Mesodermal cell (in vitro differentiated cells): Measurements from ENCODE around the gene RXRA.

Source experiments
- H3K27ac ChIP-seq: 2 replicates; pipeline ENCODE4 v1.7.0; 2013; ENCODE audit warnings: mild to moderate bottlenecking, low read depth, low read length, moderate library complexity; ENCODE audit not compliant: severe bottlenecking
- H3K36me3 ChIP-seq: 2 replicates; pipeline ENCODE4 v1.7.1; 2013; ENCODE audit warnings: mild to moderate bottlenecking, low read length, moderate library complexity; ENCODE audit not compliant: control insufficient read depth, insufficient read depth
- H3K4me1 ChIP-seq: one replicate; pipeline ENCODE4 v1.7.1; 2013; ENCODE audit warnings: mild to moderate bottlenecking, low read length; ENCODE audit not compliant: insufficient read depth, control insufficient read depth, poor library complexity, severe bottlenecking
- H3K4me3 ChIP-seq: 2 replicates; pipeline ENCODE4 v1.7.0; 2013; ENCODE audit warnings: low read length, control low read depth, mild to moderate bottlenecking; ENCODE audit not compliant: insufficient read depth, poor library complexity, severe bottlenecking; ENCODE audit errors: extremely low read depth
- H3K9me3 ChIP-seq: 2 replicates; pipeline ENCODE4 v1.7.1; 2013; ENCODE audit warnings: mild to moderate bottlenecking, low read length, moderate library complexity; ENCODE audit not compliant: control insufficient read depth
- WGBS, 2 experiments: methylation state at CpG; one replicate each; pipeline ENCODE4 v1.1.5; 2013; ENCODE audit warnings: missing lambda C conversion rate in 2 of 2; ENCODE audit not compliant: insufficient coverage in 2 of 2; 5-methylcytosine and 5-hydroxymethylcytosine counted together

RXRA gene

GRCh38 chr9:134483361-134484184, 157.3 kb downstream of the RXRA start:
- 92 to 95% methylated on average over 19 to 20 of the region's 24 CpGs for WGBS, 2 experiments
- Histone ChIP-seq H3K4me1 (no peaks in the 10 kb centered on the region), H3K27ac (no peak overlapping the region), H3K4me3 (no peak overlapping the region), H3K9me3 (no peaks in the 10 kb centered on the region), H3K36me3 (no peaks in the 10 kb centered on the region)

- WGBS, 2 experiments, result 84 to 100% methylated on average over 2 to 3 of the region's 3 CpGs
- Histone ChIP-seq H3K4me3 (no peak overlapping the region), H3K27ac (no peak overlapping the region), H3K36me3 (no peaks in the 10 kb centered on the region), H3K4me1 (peaks cover 4% of the 10 kb centered on the region), H3K9me3 (peaks cover 3% of the 10 kb centered on the region)
Observed at GRCh38 chr9:134484479-134484878, 158.2 kb downstream of the RXRA start.

DNA sequence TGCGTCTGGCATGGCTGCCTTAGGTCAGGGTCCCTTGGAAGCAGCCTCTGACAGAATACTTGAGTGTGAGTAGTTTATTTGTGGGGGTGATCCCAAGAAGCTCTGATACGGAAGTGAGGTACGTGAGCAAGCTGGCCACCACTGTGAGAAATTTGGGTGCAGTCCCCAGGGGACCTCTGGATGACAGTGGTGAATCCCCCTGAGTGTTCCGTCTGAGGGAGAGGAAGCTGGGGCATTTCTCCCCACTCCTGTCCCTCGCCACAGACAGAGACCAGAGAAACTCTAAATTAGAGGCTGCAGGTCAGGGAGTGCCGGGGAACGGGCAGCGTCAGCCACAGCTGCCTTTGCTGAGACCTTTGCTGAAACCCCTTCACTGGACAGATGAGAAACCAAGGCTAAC, 159.4 kb downstream of the RXRA start:
- H3K27ac ChIP-seq, result no peak overlapping the region
- peaks cover 5% of the 10 kb centered on the region for H3K9me3 ChIP-seq
- no peak overlapping the region for H3K4me3 ChIP-seq
- no peaks in the 10 kb centered on the region for H3K36me3 ChIP-seq
- H3K4me1 ChIP-seq, result peaks cover 4% of the 10 kb centered on the region
- 89 to 95% methylated on average over 7 to 8 of the region's 8 CpGs for WGBS, 2 experiments

GRCh38 chr9:134486143-134486591, 159.9 kb downstream of the RXRA start:
- Histone ChIP-seq H3K4me1 (peaks cover 4% of the 10 kb centered on the region), H3K27ac (no peak overlapping the region), H3K36me3 (no peaks in the 10 kb centered on the region), H3K9me3 (peaks cover 5% of the 10 kb centered on the region), H3K4me3 (no peak overlapping the region)
- WGBS, 2 experiments, result 93 to 94% methylated on average over 10 to 15 of the region's 16 CpGs

- Histone ChIP-seq H3K9me3 (peaks cover 5% of the 10 kb centered on the region), H3K4me3 (no peak overlapping the region), H3K36me3 (no peaks in the 10 kb centered on the region), H3K27ac (no peak overlapping the region), H3K4me1 (peaks cover 4% of the 10 kb centered on the region)
- WGBS, 2 experiments, result 95 to 98% methylated on average over 6 to 13 of the region's 16 CpGs
Observed at GRCh38 chr9:134486596-134486995, 160.3 kb downstream of the RXRA start.
